CD4-positive, alpha-beta T cell treated with Interferon alpha-2 for 1 hour (primary cell): Measurements from ENCODE around the gene NRF1.
"Not testable (repeated sequence)": the region's sequence is repeated elsewhere in the genome, so short reads cannot be mapped to it uniquely, and the experiment has no call there.

Experiments used
- DNase-seq, 2 donors: peaks; one replicate each; pipeline ENCODE4 v3.0.0-alpha.2; 2020 to 2022

NRF1 gene

GRCh38 chr7:129607471-129608120 lies 3.9 kb upstream of the NRF1 start:
- DNase-seq = peak; percentile 24 to 66

- no peak for DNase-seq
Observed at GRCh38 chr7:129609666-129610065, 1.9 kb upstream of the NRF1 start.

- DNase-seq = no peak
Observed at GRCh38 chr7:129610709-129611245, 743 bp upstream of the NRF1 start.

GRCh38 chr7:129612112-129613015 lies 844 bp downstream of the NRF1 start:
- DNase-seq = peak; percentile 13 to 51

GRCh38 chr7:129613016-129613337 lies 1.5 kb downstream of the NRF1 start:
- DNase-seq = no peak

- peak; percentile 25 to 40 for DNase-seq
Observed at GRCh38 chr7:129615018-129615417, 3.5 kb downstream of the NRF1 start.

GRCh38 chr7:129616530-129616929 lies 5.0 kb downstream of the NRF1 start:
- DNase-seq = no peak

GRCh38 chr7:129617178-129617577 lies 5.7 kb downstream of the NRF1 start:
- no peak for DNase-seq

- no peak for DNase-seq
Observed at GRCh38 chr7:129617652-129618051, 6.1 kb downstream of the NRF1 start.

- DNase-seq = no peak
Observed at GRCh38 chr7:129626896-129627295, 15.4 kb downstream of the NRF1 start.

- DNase-seq = no peak
Observed at GRCh38 chr7:129630341-129630740, 18.8 kb downstream of the NRF1 start.

- no peak for DNase-seq
Observed at GRCh38 chr7:129634361-129635034, 23.0 kb downstream of the NRF1 start.

- DNase-seq = peak; percentile 65 to 78
Observed at GRCh38 chr7:129635300-129636029, 23.9 kb downstream of the NRF1 start.

GRCh38 chr7:129636030-129636550 lies 24.6 kb downstream of the NRF1 start:
- DNase-seq = not testable (repeated sequence)

GRCh38 chr7:129636641-129637040 lies 25.1 kb downstream of the NRF1 start:
- no peak for DNase-seq

GRCh38 chr7:129640400-129640799 lies 28.9 kb downstream of the NRF1 start:
- no peak for DNase-seq

GRCh38 chr7:129642871-129643549 lies 31.5 kb downstream of the NRF1 start:
- DNase-seq = no peak

- no peak for DNase-seq
Observed at GRCh38 chr7:129643550-129644170, 32.1 kb downstream of the NRF1 start.

- peak in 1 of 2 donors; percentile 34 for DNase-seq
Observed at GRCh38 chr7:129644634-129645230, 33.2 kb downstream of the NRF1 start.

GRCh38 chr7:129646369-129647021 lies 35.0 kb downstream of the NRF1 start:
- no peak for DNase-seq
